HL-60 (cell line): Measurements from ENCODE around the gene NAT9.
A peak's percentile ranks its signal among the peaks of the same experiment; 100 is the strongest.

ENCODE experiments used
- DNase-seq, 2 experiments: peaks; one replicate each; pipeline ENCODE4 v3.0.0-alpha.2; 2010 to 2020; ENCODE audit warnings: low read depth in 1 of 2, low spot score in 1 of 2
- H3K27ac ChIP-seq: fragments of 250-450 bp; sonication (Bioruptor Pico); replicated peaks from 2 replicates; pipeline ENCODE4 v1.5.1; 2020; ENCODE audit warnings: mild to moderate bottlenecking, moderate library complexity
- H3K27me3 ChIP-seq: fragments of 250-450 bp; sonication (Bioruptor Pico); 2 replicates; pipeline ENCODE4 v1.5.1; 2021; ENCODE audit warnings: mild to moderate bottlenecking, moderate library complexity; ENCODE audit not compliant: insufficient read depth, poor library complexity, severe bottlenecking
- H3K4me3 ChIP-seq: replicated peaks from 2 replicates; pipeline ENCODE4 v1.5.1; 2011; ENCODE audit warnings: mild to moderate bottlenecking, control low read depth, low read length; ENCODE audit not compliant: insufficient read depth
- CTCF ChIP-seq: IDR thresholded peaks from one replicate; pipeline ENCODE4 v1.5.1; 2011; ENCODE audit warnings: low read length, control low read depth, inconsistent platforms; ENCODE audit not compliant: insufficient read depth
- GABPA ChIP-seq: IDR thresholded peaks from 2 replicates; pipeline ENCODE4 v1.6.1; 2012; ENCODE audit warnings: low read depth
- POLR2AphosphoS5 ChIP-seq: IDR thresholded peaks from 2 replicates; pipeline ENCODE4 v1.6.1; 2012; ENCODE audit warnings: low read depth
- REST ChIP-seq: IDR thresholded peaks from 2 replicates; pipeline ENCODE4 v1.6.1; 2012; ENCODE audit warnings: low read depth; ENCODE audit not compliant: insufficient replicate concordance
- SPI1 ChIP-seq: IDR thresholded peaks from 2 replicates; pipeline ENCODE4 v1.6.1; 2012; ENCODE audit warnings: low read depth, mild to moderate bottlenecking, borderline replicate concordance

Gene NAT9

GRCh38 chr17:74768763-74769114, 7.4 kb downstream of the NAT9 start:
- Histone ChIP-seq H3K27ac (no peak overlapping the region), H3K4me3 (no peak overlapping the region), H3K27me3 (no peaks in the 10 kb centered on the region)
- DNase-seq = no peak
- TF ChIP-seq GABPA = no peak
- TF ChIP-seq POLR2AphosphoS5 = peak; percentile 52

GRCh38 chr17:74768069-74768762, 7.9 kb downstream of the NAT9 start:
- no peak overlapping the region for H3K4me3 ChIP-seq
- H3K27ac ChIP-seq = no peak overlapping the region
- H3K27me3 ChIP-seq = no peaks in the 10 kb centered on the region
- no peak for DNase-seq
- peak; percentile 37; the same call in 1 of the 2 replicates for TF ChIP-seq SPI1
- TF ChIP-seq POLR2AphosphoS5 = no peak

GRCh38 chr17:74767111-74767516, 9.0 kb downstream of the NAT9 start:
- no peak for DNase-seq
- TF ChIP-seq REST = no peak
- no peak for TF ChIP-seq POLR2AphosphoS5
- TF ChIP-seq CTCF = no peak
- no peak for TF ChIP-seq SPI1
- TF ChIP-seq GABPA = no peak
- Histone ChIP-seq H3K27me3 (no peaks in the 10 kb centered on the region), H3K4me3 (no peak overlapping the region), H3K27ac (no peak overlapping the region)

GRCh38 chr17:74766413-74766812, 9.7 kb downstream of the NAT9 start:
- TF ChIP-seq GABPA (no peak), SPI1 (no peak), REST (no peak), POLR2AphosphoS5 (no peak), CTCF (no peak)
- no peaks in the 10 kb centered on the region for H3K27me3 ChIP-seq
- no peak overlapping the region for H3K4me3 ChIP-seq
- no peak overlapping the region for H3K27ac ChIP-seq
- DNase-seq = no peak

- no peak for DNase-seq
- Histone ChIP-seq H3K27ac (no peak overlapping the region), H3K4me3 (no peak overlapping the region), H3K27me3 (no peaks in the 10 kb centered on the region)
- TF ChIP-seq CTCF (no peak), SPI1 (no peak), POLR2AphosphoS5 (no peak), GABPA (no peak), REST (no peak)
Measured at GRCh38 chr17:74764751-74765286, 11.3 kb downstream of the NAT9 start.
